Caco-2 (cell line): ENCODE measurements around the gene ETV6. TPM values are rescaled to one million over a fixed set of nuclear protein-coding genes. Genes with fewer than 3 reads are reported as not detected.

Experiments
- BruUV-seq: library from RNA; stranded (reverse); fragments of 400-500 nt; replicated peaks from 2 replicates; lab custom pipeline; 2021; lab: Mats Ljungman, UMichigan
- CTCF ChIA-PET: fragments of 300-600 bp; sonication (Branson Sonifier 250); formaldehyde crosslinking; loops from one replicate; lab custom pipeline; 2022; ENCODE audit warnings: antibody characterized with exemption; lab: Charles Lee
- POLR2A ChIA-PET: fragments of 300-600 bp; sonication (Branson Sonifier 250); formaldehyde crosslinking; loops from one replicate; lab custom pipeline; 2022; ENCODE audit warnings: antibody characterized with exemption; lab: Charles Lee
- DNase-seq, 2 experiments: peaks; one replicate each; pipeline versions ENCODE4 v3.0.0 to v3.0.0-alpha.2; 2020 to 2022
- H3K27me3 ChIP-seq: replicated peaks from 2 replicates; pipeline ENCODE4 v1.6.0; 2011; ENCODE audit warnings: low read length; ENCODE audit not compliant: control insufficient read depth, insufficient read depth
- H3K36me3 ChIP-seq: 2 replicates; pipeline ENCODE4 v1.5.1; 2011; ENCODE audit warnings: low read length; ENCODE audit not compliant: control insufficient read depth, insufficient read depth
- H3K4me1 ChIP-seq: fragments of 250-450 bp; sonication (Bioruptor Pico); 2 replicates; pipeline ENCODE4 v1.5.1; 2020; ENCODE audit warnings: mild to moderate bottlenecking
- H3K4me3 ChIP-seq: 2 replicates; pipeline ENCODE4 v1.5.1; 2011; ENCODE audit warnings: low read depth, mild to moderate bottlenecking, control low read depth, low read length
- H3K9me3 ChIP-seq: fragments of 250-450 bp; sonication (Bioruptor Pico); 2 replicates; pipeline ENCODE4 v1.5.1; 2020; ENCODE audit warnings: mild to moderate bottlenecking, moderate library complexity
- H3K27ac Mint-ChIP-seq: one replicate; pipeline ENCODE4 v1.8.0; 2022; ENCODE audit warnings: mixed read lengths; ENCODE audit not compliant: unreplicated experiment
- H3K27me3 Mint-ChIP-seq: one replicate; pipeline ENCODE4 v1.8.0; 2022; ENCODE audit warnings: mixed read lengths; ENCODE audit not compliant: insufficient read depth, unreplicated experiment
- H3K36me3 Mint-ChIP-seq: one replicate; pipeline ENCODE4 v1.8.0; 2022; ENCODE audit warnings: mild to moderate bottlenecking, mixed read lengths; ENCODE audit not compliant: insufficient read depth, unreplicated experiment
- H3K4me1 Mint-ChIP-seq: one replicate; pipeline ENCODE4 v1.8.0; 2022; ENCODE audit warnings: low read depth, mixed read lengths; ENCODE audit not compliant: unreplicated experiment
- H3K4me3 Mint-ChIP-seq: one replicate; pipeline ENCODE4 v1.8.0; 2022; ENCODE audit warnings: mild to moderate bottlenecking, moderate library complexity, mixed read lengths; ENCODE audit not compliant: unreplicated experiment
- H3K9me3 Mint-ChIP-seq: one replicate; pipeline ENCODE4 v1.8.0; 2022; ENCODE audit warnings: mixed read lengths; ENCODE audit not compliant: unreplicated experiment
- intact Hi-C: fragments of 100-400 bp; cut with micrococcal nuclease; formaldehyde crosslinking; loops from one replicate; pipeline ENCODE4 v1.10.0; 2022; ENCODE audit not compliant: unreplicated experiment
- total RNA-seq: library from RNA; stranded (reverse); gene quantifications from 2 replicates; pipeline ENCODE4 v1.2.3, GENCODE V29; 2022
- TF ChIP-seq, protein P1 (sequence below), 2 experiments: fragments of 200-600 bp in 1 of 2; IDR thresholded peaks; 1 replicate in 1 of 2; 2 replicates in 1 of 2; pipeline versions ENCODE4 v1.5.1 to v1.8.0; 2011 to 2022; ENCODE audit warnings: antibody characterized with exemption in 1 of 2, control low read depth in 1 of 2, inconsistent platforms in 1 of 2, low read depth in 1 of 2, low read length in 1 of 2, mild to moderate bottlenecking in 1 of 2, moderate library complexity in 1 of 2; ENCODE audit not compliant: insufficient read depth in 1 of 2, severe bottlenecking in 1 of 2, unreplicated experiment in 1 of 2

ETV6 gene
- total RNA-seq, 1 experiment from 2014 or later: 15.6 TPM

DNA sequence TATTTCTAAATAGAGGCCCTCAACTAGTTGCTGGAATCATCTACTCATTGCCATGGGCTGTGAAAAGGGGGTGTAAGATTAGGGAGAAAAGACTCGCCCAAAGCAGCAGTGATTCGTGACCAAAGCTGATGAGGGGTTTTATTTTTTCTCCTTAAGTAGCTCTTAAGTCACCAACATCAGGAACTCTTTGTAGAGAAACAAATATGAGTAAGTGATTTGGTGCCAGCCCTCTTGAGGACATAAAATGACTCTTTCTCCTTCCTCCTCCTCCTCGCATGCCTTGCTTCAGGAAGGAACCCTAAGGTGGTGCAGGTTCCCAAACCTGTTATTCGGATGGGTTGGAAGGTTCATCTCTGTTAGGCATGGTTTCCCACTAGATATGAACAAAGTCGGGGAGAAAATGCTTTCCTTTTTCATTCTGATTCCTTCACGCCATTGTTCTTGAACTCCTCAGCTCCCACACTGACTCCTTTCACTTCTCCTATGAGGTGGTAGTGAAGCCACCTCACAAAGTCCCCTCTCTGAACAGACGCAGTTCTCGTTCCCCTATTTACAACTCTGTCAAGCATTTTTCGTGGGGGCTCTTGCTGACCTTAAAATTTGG lies 113.4 kb downstream of the ETV6 start:
- H3K4me1 ChIP-seq: peaks cover 16% of the 10 kb centered on the region
- no peak overlapping the region for H3K27ac Mint-ChIP-seq
- no peaks in the 10 kb centered on the region for H3K9me3 Mint-ChIP-seq
- TF ChIP-seq, protein P1, sequence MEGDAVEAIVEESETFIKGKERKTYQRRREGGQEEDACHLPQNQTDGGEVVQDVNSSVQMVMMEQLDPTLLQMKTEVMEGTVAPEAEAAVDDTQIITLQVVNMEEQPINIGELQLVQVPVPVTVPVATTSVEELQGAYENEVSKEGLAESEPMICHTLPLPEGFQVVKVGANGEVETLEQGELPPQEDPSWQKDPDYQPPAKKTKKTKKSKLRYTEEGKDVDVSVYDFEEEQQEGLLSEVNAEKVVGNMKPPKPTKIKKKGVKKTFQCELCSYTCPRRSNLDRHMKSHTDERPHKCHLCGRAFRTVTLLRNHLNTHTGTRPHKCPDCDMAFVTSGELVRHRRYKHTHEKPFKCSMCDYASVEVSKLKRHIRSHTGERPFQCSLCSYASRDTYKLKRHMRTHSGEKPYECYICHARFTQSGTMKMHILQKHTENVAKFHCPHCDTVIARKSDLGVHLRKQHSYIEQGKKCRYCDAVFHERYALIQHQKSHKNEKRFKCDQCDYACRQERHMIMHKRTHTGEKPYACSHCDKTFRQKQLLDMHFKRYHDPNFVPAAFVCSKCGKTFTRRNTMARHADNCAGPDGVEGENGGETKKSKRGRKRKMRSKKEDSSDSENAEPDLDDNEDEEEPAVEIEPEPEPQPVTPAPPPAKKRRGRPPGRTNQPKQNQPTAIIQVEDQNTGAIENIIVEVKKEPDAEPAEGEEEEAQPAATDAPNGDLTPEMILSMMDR (IDR thresholded peaks at IDR 0.05; ENCODE audit: insufficient read depth in 1 of 2, low read depth in 1 of 2, low read length in 1 of 2, severe bottlenecking in 1 of 2, unreplicated experiment in 1 of 2): no peak
- no peak for DNase-seq
- H3K36me3 ChIP-seq: no peaks in the 10 kb centered on the region
- H3K27me3 Mint-ChIP-seq: no peaks in the 10 kb centered on the region
- POLR2A ChIA-PET: no interaction called here
- no TSS peak for BruUV-seq
- intact Hi-C loops: no loop called here
- H3K4me1 Mint-ChIP-seq: peaks cover 7% of the 10 kb centered on the region
- no peaks in the 10 kb centered on the region for H3K9me3 ChIP-seq
- no peak overlapping the region for H3K4me3 Mint-ChIP-seq
- no peaks in the 10 kb centered on the region for H3K36me3 Mint-ChIP-seq
- H3K4me3 ChIP-seq: no peak overlapping the region
- CTCF ChIA-PET: interaction anchor here (0.6 kb wide), 1 partner anchor 129 kb away, joined by 5 read pairs; no protein-coding TSS in a partner anchor
- H3K27me3 ChIP-seq: no peaks in the 10 kb centered on the region

DNA sequence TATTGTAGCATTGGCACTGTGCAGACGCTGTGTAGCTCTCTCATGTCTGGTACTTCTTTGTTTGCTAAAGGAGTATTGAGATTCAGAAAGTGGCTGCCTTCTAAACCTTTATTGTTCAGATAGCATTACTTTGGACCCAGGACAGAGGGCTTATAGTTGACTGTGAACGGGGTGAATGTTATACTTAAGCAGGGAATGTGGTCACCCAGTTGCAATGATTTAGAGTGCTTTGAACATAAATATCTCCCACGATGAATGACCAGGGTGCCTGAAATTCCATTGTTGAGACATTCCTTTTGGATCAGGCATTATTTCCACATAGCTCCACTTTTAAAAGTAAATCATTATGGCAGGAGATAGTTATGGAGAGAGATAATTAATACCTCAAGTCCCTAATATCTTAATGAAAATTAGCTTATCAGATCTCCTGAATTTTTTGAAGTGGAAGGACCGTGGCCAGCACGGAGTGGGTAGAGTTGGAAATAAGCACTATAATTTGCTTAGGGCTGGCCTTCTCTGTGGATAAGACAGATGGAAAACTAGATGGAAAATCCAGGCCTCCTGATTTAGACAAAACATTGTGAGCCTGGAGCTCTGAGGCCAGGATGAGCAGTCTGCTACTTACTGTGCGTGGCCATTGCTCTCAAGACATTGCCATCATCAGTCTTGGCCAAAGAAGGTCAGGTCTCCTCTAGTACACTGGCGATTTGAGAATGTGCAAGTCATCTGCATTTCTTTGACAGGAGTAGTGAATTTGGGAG lies 114.5 kb downstream of the ETV6 start:
- CTCF ChIA-PET: interaction anchor here (0.6 kb wide), 1 partner anchor 128 kb away, joined by 5 read pairs; no protein-coding TSS in a partner anchor
- no peak overlapping the region for H3K27ac Mint-ChIP-seq
- DNase-seq: peak in 1 of 2 experiments; percentile 19

DNA sequence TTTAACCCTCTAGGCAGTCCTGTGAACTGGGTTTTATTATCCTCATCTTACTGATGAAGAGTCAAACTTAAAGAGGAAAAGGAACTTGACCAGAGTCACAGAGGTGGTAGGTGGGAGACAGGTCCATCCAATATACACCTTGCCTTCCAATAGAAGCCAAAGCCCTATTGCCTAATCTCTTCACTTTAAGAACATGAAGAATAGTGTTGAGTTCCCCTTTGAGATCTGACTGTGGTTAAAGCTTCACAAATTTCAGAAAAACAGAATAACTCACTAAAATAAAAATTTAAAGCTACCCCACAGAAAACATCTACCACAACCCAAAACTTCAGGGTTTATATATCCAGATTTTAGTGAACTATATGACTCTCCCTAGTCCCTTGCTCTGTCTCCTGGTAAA lies 115.4 kb downstream of the ETV6 start:
- Mint-ChIP-seq H3K36me3 (no peaks in the 10 kb centered on the region), H3K27me3 (no peaks in the 10 kb centered on the region), H3K4me1 (peaks cover 13% of the 10 kb centered on the region), H3K27ac (no peak overlapping the region), H3K4me3 (no peak overlapping the region), H3K9me3 (no peaks in the 10 kb centered on the region)
- intact Hi-C loops: no loop called here
- Histone ChIP-seq H3K4me3 (no peak overlapping the region), H3K4me1 (peaks cover 25% of the 10 kb centered on the region), H3K36me3 (no peaks in the 10 kb centered on the region), H3K9me3 (no peaks in the 10 kb centered on the region), H3K27me3 (no peaks in the 10 kb centered on the region)
- TF ChIP-seq, protein P1 (IDR thresholded peaks at IDR 0.05; ENCODE audit: insufficient read depth in 1 of 2, low read depth in 1 of 2, low read length in 1 of 2, severe bottlenecking in 1 of 2, unreplicated experiment in 1 of 2): no peak
- no TSS peak for BruUV-seq
- ChIA-PET POLR2A (no interaction called here), CTCF (interaction anchor here (0.6 to 0.7 kb wide), 2 partner anchors 55 to 183 kb away, joined by 3 read pairs; no protein-coding TSS in a partner anchor)
- DNase-seq: no peak

More for the DNA sequence above, 114.5 kb downstream of the ETV6 start:
- intact Hi-C loops: no loop called here
- BruUV-seq: no TSS peak
- Histone ChIP-seq H3K9me3 (no peaks in the 10 kb centered on the region), H3K4me3 (no peak overlapping the region), H3K27me3 (no peaks in the 10 kb centered on the region), H3K4me1 (peaks cover 24% of the 10 kb centered on the region), H3K36me3 (no peaks in the 10 kb centered on the region)
- Mint-ChIP-seq H3K9me3 (no peaks in the 10 kb centered on the region), H3K36me3 (no peaks in the 10 kb centered on the region), H3K4me3 (no peak overlapping the region), H3K4me1 (peaks cover 12% of the 10 kb centered on the region), H3K27me3 (no peaks in the 10 kb centered on the region)
- POLR2A ChIA-PET: interaction anchor here (0.6 kb wide), 1 partner anchor 112 kb away, joined by 3 read pairs; no protein-coding TSS in a partner anchor
- TF ChIP-seq, protein P1 (IDR thresholded peaks at IDR 0.05; ENCODE audit: insufficient read depth in 1 of 2, low read depth in 1 of 2, low read length in 1 of 2, severe bottlenecking in 1 of 2, unreplicated experiment in 1 of 2): no peak
